ENCODE data around the gene OR6S1. TPM values are rescaled to one million over a fixed set of nuclear protein-coding genes. Genes with fewer than 3 reads are reported as not detected.

Gene OR6S1
- total and polyA plus RNA-seq, 2 of the 8 experiments (the other 6 are each of a cell fraction or from before 2014, with no cell fraction given), result not detected

DNA sequence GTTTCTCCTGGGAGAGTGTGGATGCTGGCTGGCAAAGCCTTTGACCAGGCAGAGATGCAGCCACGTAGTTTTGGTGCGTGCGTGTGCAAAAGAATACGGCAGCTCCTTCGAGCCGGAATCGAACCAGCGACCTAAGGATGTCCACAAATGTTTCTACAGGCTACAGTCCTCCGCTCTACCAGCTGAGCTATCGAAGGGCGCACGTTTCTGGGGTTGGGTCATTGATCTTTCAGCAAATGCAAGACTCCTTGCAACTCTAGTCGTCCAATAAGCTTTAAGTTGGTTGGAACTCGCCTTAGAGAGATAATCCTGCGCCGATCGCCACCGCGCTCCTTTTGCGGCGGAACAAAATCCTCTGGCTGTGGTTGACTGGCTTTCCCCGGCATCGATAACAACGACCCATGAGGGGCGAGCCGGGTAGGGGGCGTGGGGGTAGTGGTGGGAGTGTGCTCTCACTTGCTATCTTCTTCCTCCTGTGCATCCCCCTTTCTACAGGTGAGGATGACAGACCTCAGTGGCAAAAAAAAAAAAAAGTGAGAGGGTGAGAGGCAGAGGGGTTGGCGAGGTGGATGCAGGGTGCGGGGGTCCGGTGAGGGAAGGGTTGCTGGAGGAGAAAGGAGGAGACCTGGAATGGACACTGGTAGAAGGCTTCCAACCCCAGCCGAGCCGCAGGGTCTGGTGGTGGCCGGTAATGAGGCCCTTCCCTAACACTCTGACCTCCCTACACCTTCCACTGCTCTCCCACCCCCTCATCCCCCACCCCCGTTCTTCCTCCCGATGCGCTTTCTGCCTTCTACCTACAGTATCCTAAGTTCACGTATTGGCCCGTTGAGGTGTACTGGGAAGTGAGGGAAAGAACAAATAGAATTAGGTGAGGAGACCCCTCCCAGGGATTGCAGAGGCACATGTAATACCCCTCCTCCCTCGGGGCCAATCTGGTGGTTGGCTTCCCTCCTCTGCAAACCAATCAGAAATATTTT lies 11.8 kb upstream of the OR6S1 start (continued):
- TF ChIP-seq, protein P1, sequence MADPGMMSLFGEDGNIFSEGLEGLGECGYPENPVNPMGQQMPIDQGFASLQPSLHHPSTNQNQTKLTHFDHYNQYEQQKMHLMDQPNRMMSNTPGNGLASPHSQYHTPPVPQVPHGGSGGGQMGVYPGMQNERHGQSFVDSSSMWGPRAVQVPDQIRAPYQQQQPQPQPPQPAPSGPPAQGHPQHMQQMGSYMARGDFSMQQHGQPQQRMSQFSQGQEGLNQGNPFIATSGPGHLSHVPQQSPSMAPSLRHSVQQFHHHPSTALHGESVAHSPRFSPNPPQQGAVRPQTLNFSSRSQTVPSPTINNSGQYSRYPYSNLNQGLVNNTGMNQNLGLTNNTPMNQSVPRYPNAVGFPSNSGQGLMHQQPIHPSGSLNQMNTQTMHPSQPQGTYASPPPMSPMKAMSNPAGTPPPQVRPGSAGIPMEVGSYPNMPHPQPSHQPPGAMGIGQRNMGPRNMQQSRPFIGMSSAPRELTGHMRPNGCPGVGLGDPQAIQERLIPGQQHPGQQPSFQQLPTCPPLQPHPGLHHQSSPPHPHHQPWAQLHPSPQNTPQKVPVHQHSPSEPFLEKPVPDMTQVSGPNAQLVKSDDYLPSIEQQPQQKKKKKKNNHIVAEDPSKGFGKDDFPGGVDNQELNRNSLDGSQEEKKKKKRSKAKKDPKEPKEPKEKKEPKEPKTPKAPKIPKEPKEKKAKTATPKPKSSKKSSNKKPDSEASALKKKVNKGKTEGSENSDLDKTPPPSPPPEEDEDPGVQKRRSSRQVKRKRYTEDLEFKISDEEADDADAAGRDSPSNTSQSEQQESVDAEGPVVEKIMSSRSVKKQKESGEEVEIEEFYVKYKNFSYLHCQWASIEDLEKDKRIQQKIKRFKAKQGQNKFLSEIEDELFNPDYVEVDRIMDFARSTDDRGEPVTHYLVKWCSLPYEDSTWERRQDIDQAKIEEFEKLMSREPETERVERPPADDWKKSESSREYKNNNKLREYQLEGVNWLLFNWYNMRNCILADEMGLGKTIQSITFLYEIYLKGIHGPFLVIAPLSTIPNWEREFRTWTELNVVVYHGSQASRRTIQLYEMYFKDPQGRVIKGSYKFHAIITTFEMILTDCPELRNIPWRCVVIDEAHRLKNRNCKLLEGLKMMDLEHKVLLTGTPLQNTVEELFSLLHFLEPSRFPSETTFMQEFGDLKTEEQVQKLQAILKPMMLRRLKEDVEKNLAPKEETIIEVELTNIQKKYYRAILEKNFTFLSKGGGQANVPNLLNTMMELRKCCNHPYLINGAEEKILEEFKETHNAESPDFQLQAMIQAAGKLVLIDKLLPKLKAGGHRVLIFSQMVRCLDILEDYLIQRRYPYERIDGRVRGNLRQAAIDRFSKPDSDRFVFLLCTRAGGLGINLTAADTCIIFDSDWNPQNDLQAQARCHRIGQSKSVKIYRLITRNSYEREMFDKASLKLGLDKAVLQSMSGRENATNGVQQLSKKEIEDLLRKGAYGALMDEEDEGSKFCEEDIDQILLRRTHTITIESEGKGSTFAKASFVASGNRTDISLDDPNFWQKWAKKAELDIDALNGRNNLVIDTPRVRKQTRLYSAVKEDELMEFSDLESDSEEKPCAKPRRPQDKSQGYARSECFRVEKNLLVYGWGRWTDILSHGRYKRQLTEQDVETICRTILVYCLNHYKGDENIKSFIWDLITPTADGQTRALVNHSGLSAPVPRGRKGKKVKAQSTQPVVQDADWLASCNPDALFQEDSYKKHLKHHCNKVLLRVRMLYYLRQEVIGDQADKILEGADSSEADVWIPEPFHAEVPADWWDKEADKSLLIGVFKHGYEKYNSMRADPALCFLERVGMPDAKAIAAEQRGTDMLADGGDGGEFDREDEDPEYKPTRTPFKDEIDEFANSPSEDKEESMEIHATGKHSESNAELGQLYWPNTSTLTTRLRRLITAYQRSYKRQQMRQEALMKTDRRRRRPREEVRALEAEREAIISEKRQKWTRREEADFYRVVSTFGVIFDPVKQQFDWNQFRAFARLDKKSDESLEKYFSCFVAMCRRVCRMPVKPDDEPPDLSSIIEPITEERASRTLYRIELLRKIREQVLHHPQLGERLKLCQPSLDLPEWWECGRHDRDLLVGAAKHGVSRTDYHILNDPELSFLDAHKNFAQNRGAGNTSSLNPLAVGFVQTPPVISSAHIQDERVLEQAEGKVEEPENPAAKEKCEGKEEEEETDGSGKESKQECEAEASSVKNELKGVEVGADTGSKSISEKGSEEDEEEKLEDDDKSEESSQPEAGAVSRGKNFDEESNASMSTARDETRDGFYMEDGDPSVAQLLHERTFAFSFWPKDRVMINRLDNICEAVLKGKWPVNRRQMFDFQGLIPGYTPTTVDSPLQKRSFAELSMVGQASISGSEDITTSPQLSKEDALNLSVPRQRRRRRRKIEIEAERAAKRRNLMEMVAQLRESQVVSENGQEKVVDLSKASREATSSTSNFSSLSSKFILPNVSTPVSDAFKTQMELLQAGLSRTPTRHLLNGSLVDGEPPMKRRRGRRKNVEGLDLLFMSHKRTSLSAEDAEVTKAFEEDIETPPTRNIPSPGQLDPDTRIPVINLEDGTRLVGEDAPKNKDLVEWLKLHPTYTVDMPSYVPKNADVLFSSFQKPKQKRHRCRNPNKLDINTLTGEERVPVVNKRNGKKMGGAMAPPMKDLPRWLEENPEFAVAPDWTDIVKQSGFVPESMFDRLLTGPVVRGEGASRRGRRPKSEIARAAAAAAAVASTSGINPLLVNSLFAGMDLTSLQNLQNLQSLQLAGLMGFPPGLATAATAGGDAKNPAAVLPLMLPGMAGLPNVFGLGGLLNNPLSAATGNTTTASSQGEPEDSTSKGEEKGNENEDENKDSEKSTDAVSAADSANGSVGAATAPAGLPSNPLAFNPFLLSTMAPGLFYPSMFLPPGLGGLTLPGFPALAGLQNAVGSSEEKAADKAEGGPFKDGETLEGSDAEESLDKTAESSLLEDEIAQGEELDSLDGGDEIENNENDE (IDR thresholded peaks at IDR 0.05; ENCODE audit: insufficient replicate concordance, low read length), result peak; percentile 95
- no peak for TF ChIP-seq ZNF274 (IDR thresholded peaks at IDR 0.05; ENCODE audit: borderline replicate concordance, extremely low read depth, low read length)
- TF ChIP-seq HDAC2 (IDR thresholded peaks at IDR 0.05; ENCODE audit: borderline replicate concordance in 1 of 2, low read depth in 2 of 2, low read length in 2 of 2), result peak in 1 of 2 experiments; percentile 56; a peak in 2 of 4 replicates
- TF ChIP-seq POU5F1 (IDR thresholded peaks at IDR 0.05; ENCODE audit: low read depth, low read length), result no peak
- TF ChIP-seq TAF1 (IDR thresholded peaks at IDR 0.05; ENCODE audit: low read depth, low read length), result no peak
- TF ChIP-seq SP2 (IDR thresholded peaks at IDR 0.05; ENCODE audit: low read length), result no peak
- 0 out of 2 replicates have a peak, but pooled peaks have one; percentile 18 for TF ChIP-seq PHF8 (conservative IDR thresholded peaks at IDR 0.05; ENCODE audit: low read depth, low read length)
- no peak for TF ChIP-seq KDM5A (IDR thresholded peaks at IDR 0.05; ENCODE audit: low read length)
- TF ChIP-seq BCL11A (IDR thresholded peaks at IDR 0.05; ENCODE audit: low read depth in 2 of 2, low read length in 2 of 2), result no peak
